CD14-positive monocyte (primary cell): ENCODE results near the gene ZDHHC13. TPM values are rescaled to one million over a fixed set of nuclear protein-coding genes. Genes with fewer than 3 reads are reported as not detected.
A peak's percentile ranks its signal among the peaks of the same experiment; 100 is the strongest.

ENCODE experiments used
- DNase-seq, 3 donors: peaks; one replicate each; pipeline ENCODE4 v3.0.0-alpha.2; 2011 to 2022
- H2AFZ ChIP-seq: 2 replicates; pipeline ENCODE4 v1.6.0; 2012; ENCODE audit warnings: mild to moderate bottlenecking, low read depth, low read length, inconsistent platforms; ENCODE audit not compliant: insufficient read depth, poor library complexity, severe bottlenecking
- H3K27ac ChIP-seq, 2 donors: 1 replicate in 1 of 2; 2 replicates in 1 of 2; pipeline ENCODE4 v1.5.1; 2012 to 2013; ENCODE audit warnings: low read length in 2 of 2, control low read depth in 1 of 2, inconsistent platforms in 1 of 2, low read depth in 1 of 2, mild to moderate bottlenecking in 1 of 2
- H3K27me3 ChIP-seq, 2 donors: one replicate each; pipeline versions ENCODE4 v1.6.0 to v1.6.1; 2011 to 2013; ENCODE audit warnings: low read length in 2 of 2; ENCODE audit not compliant: control insufficient read depth in 2 of 2, insufficient read depth in 2 of 2
- H3K36me3 ChIP-seq, 2 donors: replicated peaks in 1 of 2; 1 replicate in 1 of 2; 2 replicates in 1 of 2; pipeline versions ENCODE4 v1.5.1 to v1.6.1; 2012 to 2013; ENCODE audit warnings: low read length in 2 of 2, control low read depth in 1 of 2, inconsistent platforms in 1 of 2, mild to moderate bottlenecking in 1 of 2; ENCODE audit not compliant: insufficient read depth in 2 of 2, control insufficient read depth in 1 of 2
- H3K4me1 ChIP-seq, 2 donors: 1 replicate in 1 of 2; 2 replicates in 1 of 2; pipeline versions ENCODE4 v1.5.1 to v1.6.1; 2012 to 2013; ENCODE audit warnings: low read length in 2 of 2, control low read depth in 1 of 2, inconsistent platforms in 1 of 2, mild to moderate bottlenecking in 1 of 2, moderate library complexity in 1 of 2; ENCODE audit not compliant: insufficient read depth in 2 of 2, control insufficient read depth in 1 of 2
- H3K4me2 ChIP-seq: replicated peaks from 2 replicates; pipeline ENCODE3; 2012; ENCODE audit warnings: low read length, moderate library complexity, mild to moderate bottlenecking; ENCODE audit not compliant: poor library complexity, severe bottlenecking; ENCODE audit errors: extremely low read depth
- H3K4me3 ChIP-seq, 3 experiments: fragments of 200-600 bp in 1 of 3; sonication (generic) in 1 of 3; replicated peaks in 1 of 3; 1 replicate in 2 of 3; 2 replicates in 1 of 3; pipeline ENCODE4 v1.5.1; 2011 to 2013; ENCODE audit warnings: low read length in 3 of 3, mild to moderate bottlenecking in 3 of 3, control low read depth in 2 of 3, low read depth in 2 of 3, inconsistent platforms in 1 of 3, moderate library complexity in 1 of 3
- H3K79me2 ChIP-seq: 2 replicates; pipeline ENCODE4 v1.6.0; 2012; ENCODE audit warnings: mild to moderate bottlenecking, control low read depth, inconsistent platforms, low read length, moderate library complexity; ENCODE audit not compliant: insufficient read depth
- H3K9ac ChIP-seq: 2 replicates; pipeline ENCODE4 v1.6.0; 2017; ENCODE audit warnings: low read length, mild to moderate bottlenecking; ENCODE audit not compliant: insufficient read depth, poor library complexity, severe bottlenecking
- H3K9me3 ChIP-seq, 2 donors: replicated peaks in 1 of 2; 1 replicate in 1 of 2; 2 replicates in 1 of 2; pipeline versions ENCODE4 v1.5.1 to v1.6.1; 2012 to 2013; ENCODE audit warnings: low read length in 2 of 2, control low read depth in 1 of 2; ENCODE audit not compliant: control insufficient read depth in 1 of 2, insufficient read depth in 1 of 2
- H4K20me1 ChIP-seq: 2 replicates; pipeline ENCODE4 v1.6.0; 2012; ENCODE audit warnings: mild to moderate bottlenecking, low read length, control low read depth, moderate library complexity; ENCODE audit not compliant: insufficient read depth
- H3K27ac Mint-ChIP-seq, 7 donors: one replicate each; pipeline ENCODE4 v1.8.0; 2020; ENCODE audit warnings: mild to moderate bottlenecking in 7 of 7, mixed read lengths in 7 of 7, moderate library complexity in 6 of 7, inconsistent platforms in 2 of 7
- H3K27me3 Mint-ChIP-seq, 3 donors: one replicate each; pipeline ENCODE4 v1.8.0; 2021 to 2022; ENCODE audit warnings: low read depth in 3 of 3, mild to moderate bottlenecking in 3 of 3, mixed read lengths in 3 of 3, moderate library complexity in 3 of 3, inconsistent platforms in 1 of 3
- H3K36me3 Mint-ChIP-seq, 2 donors: one replicate each; pipeline ENCODE4 v1.8.0; 2020; ENCODE audit warnings: mixed read lengths in 2 of 2, inconsistent platforms in 1 of 2, mild to moderate bottlenecking in 1 of 2
- H3K4me1 Mint-ChIP-seq: one replicate; pipeline ENCODE4 v1.8.0; 2020; ENCODE audit warnings: mild to moderate bottlenecking, mixed read lengths
- H3K4me3 Mint-ChIP-seq, 2 donors: one replicate each; pipeline ENCODE4 v1.8.0; 2020; ENCODE audit warnings: mild to moderate bottlenecking in 2 of 2, mixed read lengths in 2 of 2, moderate library complexity in 1 of 2
- H3K9me3 Mint-ChIP-seq, 7 donors: one replicate each; pipeline ENCODE4 v1.8.0; 2020 to 2022; ENCODE audit warnings: mixed read lengths in 7 of 7, mild to moderate bottlenecking in 6 of 7, moderate library complexity in 6 of 7, inconsistent platforms in 2 of 7
- CTCF ChIP-seq: fragments of 200-600 bp; IDR thresholded peaks from one replicate; pipeline ENCODE4 v1.8.0; 2022; ENCODE audit warnings: antibody characterized with exemption, mild to moderate bottlenecking
- WGBS: methylation state at CpG from one replicate; pipeline ENCODE4 v1.1.5; 2013; ENCODE audit warnings: missing lambda C conversion rate; ENCODE audit not compliant: insufficient coverage; 5-methylcytosine and 5-hydroxymethylcytosine counted together
- intact Hi-C, 2 donors: fragments of 100-400 bp; cut with micrococcal nuclease; formaldehyde crosslinking; loops; one replicate each; pipeline versions ENCODE4 v1.15.0 to v1.15.1; 2023
- polyA plus RNA-seq, 3 donors: library from polyadenylated mRNA; depleted of rRNA in 1 of 3; unstranded in 2 of 3; stranded (reverse) in 1 of 3; fragments of 300-500 nt in 2 of 3; fragments of >200 nt in 1 of 3; fragmentation: Illumina TruSeq in 2 of 3; gene quantifications; 1 replicate in 2 of 3; 2 replicates in 1 of 3; pipeline ENCODE4 v1.2.3, GENCODE V29; 2012 to 2021

ZDHHC13 gene
- polyA plus RNA-seq, 3 donors, result 5.6 to 7.5 (median 5.6) TPM

GRCh38 chr11:19072464-19072863 lies 44.5 kb upstream of the ZDHHC13 start:
- Mint-ChIP-seq H3K4me1 (peaks cover 5% of the 10 kb centered on the region), H3K4me3 (no peak overlapping the region), H3K9me3 (peaks cover 0 to 7% (median 2%) of the 10 kb centered on the region in 7 donors), H3K27ac (no peak overlapping the region), H3K36me3 (no peaks in the 10 kb centered on the region), H3K27me3 (peaks cover 0 to 4% (median 1%) of the 10 kb centered on the region in 3 donors)
- no peak overlapping the region for H3K27ac ChIP-seq
- DNase-seq, result no peak
- H3K9ac ChIP-seq, result no peak overlapping the region
- no peaks in the 10 kb centered on the region for H3K9me3 ChIP-seq
- H3K79me2 ChIP-seq, result no peaks in the 10 kb centered on the region
- H2AFZ ChIP-seq, result no peak overlapping the region
- H3K4me1 ChIP-seq, result no peaks in the 10 kb centered on the region
- H3K36me3 ChIP-seq, result no peaks in the 10 kb centered on the region
- WGBS, result 94% methylated on average over 4 of the region's 5 CpGs
- no peaks in the 10 kb centered on the region for H4K20me1 ChIP-seq
- H3K4me2 ChIP-seq, result no peak overlapping the region
- TF ChIP-seq CTCF, result no peak
- intact Hi-C loops, result loop anchor here (5.0 kb wide), 1 partner anchor 480 kb away; no protein-coding TSS in a partner anchor
- no peak overlapping the region for H3K4me3 ChIP-seq
- H3K27me3 ChIP-seq, result no peaks in the 10 kb centered on the region

DNA sequence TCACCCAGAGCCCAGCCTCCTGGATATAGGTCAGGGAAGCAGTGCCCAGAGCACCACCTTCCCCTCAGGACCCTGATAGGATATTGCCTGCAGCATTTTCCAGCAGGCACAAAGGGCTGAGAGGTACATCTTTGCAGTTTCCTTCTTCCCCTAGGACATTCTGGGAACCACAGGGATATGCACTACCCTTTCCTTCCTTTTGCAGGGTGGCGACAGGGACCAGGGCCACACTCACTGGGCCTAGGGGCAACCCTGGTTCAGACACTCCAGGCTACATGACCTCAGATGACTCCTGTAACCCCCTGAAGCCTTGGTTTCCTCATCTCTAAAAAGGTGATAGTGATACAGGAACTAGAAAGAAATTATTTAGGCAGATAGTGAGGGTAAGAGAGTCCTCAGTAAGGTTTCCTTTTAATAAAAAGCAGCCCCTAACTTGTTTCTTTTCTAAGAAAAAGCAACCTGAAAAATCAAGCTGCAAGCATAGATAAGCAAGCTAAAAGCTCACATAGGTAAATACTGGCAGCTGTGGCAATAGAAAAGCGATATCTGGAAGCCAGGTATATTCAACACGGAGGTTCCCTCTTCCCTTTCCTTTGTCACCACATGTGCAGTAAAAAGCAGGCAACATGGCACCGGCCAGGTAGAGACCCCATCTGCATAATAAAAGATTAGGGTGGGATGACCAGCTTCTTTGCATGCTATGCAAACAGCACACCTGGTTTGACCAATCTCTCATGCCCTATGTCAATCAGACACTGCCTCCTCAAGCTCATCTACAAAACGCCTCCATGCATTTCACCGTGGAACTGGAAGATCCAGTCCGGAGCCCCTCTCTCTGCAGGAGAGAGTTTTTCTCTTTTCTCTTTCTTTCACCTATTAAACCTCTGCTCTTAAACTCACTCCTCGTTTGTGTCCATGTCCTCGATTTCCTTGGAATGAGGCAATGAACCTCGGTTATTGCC lies 43.2 kb upstream of the ZDHHC13 start:
- Histone ChIP-seq H3K4me3 (no peak overlapping the region), H3K4me1 (no peaks in the 10 kb centered on the region), H4K20me1 (no peaks in the 10 kb centered on the region), H3K27ac (no peak overlapping the region), H2AFZ (no peak overlapping the region), H3K4me2 (no peak overlapping the region), H3K27me3 (no peaks in the 10 kb centered on the region), H3K36me3 (no peaks in the 10 kb centered on the region), H3K9me3 (no peaks in the 10 kb centered on the region), H3K79me2 (no peaks in the 10 kb centered on the region), H3K9ac (no peak overlapping the region)
- intact Hi-C loops, result loop anchor here (5.0 kb wide), 1 partner anchor 479 kb away; no protein-coding TSS in a partner anchor
- no peak for TF ChIP-seq CTCF
- Mint-ChIP-seq H3K27me3 (peaks cover 0 to 4% (median 1%) of the 10 kb centered on the region in 3 donors), H3K27ac (peak overlapping the region in 2 of 7 donors; percentile 39 to 40), H3K36me3 (no peaks in the 10 kb centered on the region), H3K4me1 (peaks cover 5% of the 10 kb centered on the region), H3K4me3 (no peak overlapping the region), H3K9me3 (peaks cover 0 to 7% (median 2%) of the 10 kb centered on the region in 7 donors)
- WGBS, result 83% methylated on average over 3 of the region's 10 CpGs
- DNase-seq, result no peak
